ENCODE results near the gene RHOB. TPM values are rescaled to one million over a fixed set of nuclear protein-coding genes. Genes with fewer than 3 reads are reported as not detected.

The RHOB gene
- total and polyA plus RNA-seq, 2 of the 13 experiments (the other 11 are each of a cell fraction or from before 2014, with no cell fraction given) = 192 to 268 TPM

GRCh38 chr2:20447437-20448245 lies 767 bp downstream of the RHOB start (continued):
- 0 out of 2 replicates have a peak, but pooled peaks have one; percentile 19 for TF ChIP-seq SP2 (CRISPR knock-in tag; IDR thresholded peaks at IDR 0.05)
- TF ChIP-seq ZNF430 (CRISPR knock-in tag; IDR thresholded peaks at IDR 0.05) = peak; percentile 84; the same call in 1 of the 2 replicates
- peak; percentile 10; the same call in 1 of the 2 replicates for TF ChIP-seq SIX4 (CRISPR knock-in tag; IDR thresholded peaks at IDR 0.05)
- peak; percentile 74; the same call in 1 of the 2 replicates for TF ChIP-seq ZNF275 (CRISPR knock-in tag; IDR thresholded peaks at IDR 0.05; ENCODE audit: borderline replicate concordance)
- TF ChIP-seq ZNF784 (CRISPR knock-in tag; IDR thresholded peaks at IDR 0.05; ENCODE audit: borderline replicate concordance) = no peak
- TF ChIP-seq SPEN (CRISPR knock-in tag; IDR thresholded peaks at IDR 0.05; ENCODE audit: low read depth) = peak; percentile 4; the same call in 1 of the 2 replicates
- TF ChIP-seq AHDC1 (CRISPR knock-in tag; IDR thresholded peaks at IDR 0.05; ENCODE audit: borderline replicate concordance) = peak; percentile 16; the same call in 1 of the 2 replicates
- peak; percentile 65; the same call in 1 of the 2 replicates for TF ChIP-seq ZFP41 (CRISPR knock-in tag; IDR thresholded peaks at IDR 0.05; ENCODE audit: borderline replicate concordance)
- TF ChIP-seq HHEX (CRISPR knock-in tag; IDR thresholded peaks at IDR 0.05) = peak; percentile 23; the same call in 1 of the 2 replicates
- 0 out of 2 replicates have a peak, but pooled peaks have one; percentile 51 for TF ChIP-seq LBX2 (CRISPR knock-in tag; IDR thresholded peaks at IDR 0.05; ENCODE audit: borderline replicate concordance)
- TF ChIP-seq CHD2 (IDR thresholded peaks at IDR 0.05; ENCODE audit: low read depth, low read length) = no peak
- no peak for TF ChIP-seq HNF4G (IDR thresholded peaks at IDR 0.05; ENCODE audit: borderline replicate concordance, low read depth, low read length)
- TF ChIP-seq HNF4G (CRISPR knock-in tag; IDR thresholded peaks at IDR 0.05; ENCODE audit: borderline replicate concordance, low read depth) = peak; percentile 62; the same call in 1 of the 2 replicates
- TF ChIP-seq ZNF749 (CRISPR knock-in tag; IDR thresholded peaks at IDR 0.05; ENCODE audit: borderline replicate concordance) = 0 out of 2 replicates have a peak, but pooled peaks have one; percentile 5
- TF ChIP-seq ZBTB25 (CRISPR knock-in tag; IDR thresholded peaks at IDR 0.05) = no peak
- peak; percentile 89; the same call in 1 of the 2 replicates for TF ChIP-seq ZNF276 (CRISPR knock-in tag; IDR thresholded peaks at IDR 0.05; ENCODE audit: low read depth)
